ENCODE results near the gene NXN.

DNA sequence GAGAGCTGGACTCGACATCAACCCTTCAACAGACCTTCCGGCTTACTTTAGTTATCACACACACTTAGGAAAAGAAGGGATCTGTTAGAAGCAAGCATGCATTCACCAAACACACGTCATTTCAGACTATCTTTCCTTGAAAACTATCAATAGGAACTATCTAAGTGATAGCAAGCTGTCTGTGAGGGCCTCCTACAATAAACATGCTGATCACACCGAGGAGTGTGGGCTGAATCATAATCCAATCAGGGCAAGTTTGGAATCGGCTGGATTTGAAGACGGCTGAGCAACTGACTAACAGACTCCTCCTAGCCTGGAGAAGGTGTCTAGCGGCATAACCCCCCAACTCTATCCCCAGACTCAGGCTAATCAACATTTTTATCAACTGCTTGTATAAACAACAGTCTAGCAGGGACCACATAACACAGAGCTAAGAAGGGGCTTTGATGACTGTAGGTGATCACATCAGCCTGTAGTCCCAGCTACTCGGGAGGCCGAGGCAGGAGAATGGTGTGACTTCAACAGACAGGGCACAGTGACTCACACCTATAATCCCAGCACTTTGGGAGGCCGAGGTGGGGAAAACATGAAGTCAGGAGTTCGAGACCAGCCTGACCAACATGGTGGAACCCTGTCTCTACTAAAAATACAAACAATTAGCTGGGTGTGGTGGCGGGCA lies 14.1 kb downstream of the NXN start:
- TF ChIP-seq POLR2A (IDR thresholded peaks at IDR 0.05), result no peak
- TF ChIP-seq, protein P1, sequence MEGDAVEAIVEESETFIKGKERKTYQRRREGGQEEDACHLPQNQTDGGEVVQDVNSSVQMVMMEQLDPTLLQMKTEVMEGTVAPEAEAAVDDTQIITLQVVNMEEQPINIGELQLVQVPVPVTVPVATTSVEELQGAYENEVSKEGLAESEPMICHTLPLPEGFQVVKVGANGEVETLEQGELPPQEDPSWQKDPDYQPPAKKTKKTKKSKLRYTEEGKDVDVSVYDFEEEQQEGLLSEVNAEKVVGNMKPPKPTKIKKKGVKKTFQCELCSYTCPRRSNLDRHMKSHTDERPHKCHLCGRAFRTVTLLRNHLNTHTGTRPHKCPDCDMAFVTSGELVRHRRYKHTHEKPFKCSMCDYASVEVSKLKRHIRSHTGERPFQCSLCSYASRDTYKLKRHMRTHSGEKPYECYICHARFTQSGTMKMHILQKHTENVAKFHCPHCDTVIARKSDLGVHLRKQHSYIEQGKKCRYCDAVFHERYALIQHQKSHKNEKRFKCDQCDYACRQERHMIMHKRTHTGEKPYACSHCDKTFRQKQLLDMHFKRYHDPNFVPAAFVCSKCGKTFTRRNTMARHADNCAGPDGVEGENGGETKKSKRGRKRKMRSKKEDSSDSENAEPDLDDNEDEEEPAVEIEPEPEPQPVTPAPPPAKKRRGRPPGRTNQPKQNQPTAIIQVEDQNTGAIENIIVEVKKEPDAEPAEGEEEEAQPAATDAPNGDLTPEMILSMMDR (IDR thresholded peaks at IDR 0.05), result no peak
